GM19468 (cell line): ENCODE results near the gene FAF1.

Experiments
- ATAC-seq: cut with Tn5 transposase; IDR thresholded peaks from one replicate; pipeline ENCODE4 v1.9.1; 2021; ENCODE audit warnings: mild to moderate bottlenecking, moderate library complexity, moderate number of reproducible peaks; ENCODE audit not compliant: unreplicated experiment; ENCODE audit errors: extremely low read depth

FAF1 gene

GRCh38 chr1:50978852-50979781 lies 19.1 kb upstream of the FAF1 start:
- no peak for ATAC-seq

DNA sequence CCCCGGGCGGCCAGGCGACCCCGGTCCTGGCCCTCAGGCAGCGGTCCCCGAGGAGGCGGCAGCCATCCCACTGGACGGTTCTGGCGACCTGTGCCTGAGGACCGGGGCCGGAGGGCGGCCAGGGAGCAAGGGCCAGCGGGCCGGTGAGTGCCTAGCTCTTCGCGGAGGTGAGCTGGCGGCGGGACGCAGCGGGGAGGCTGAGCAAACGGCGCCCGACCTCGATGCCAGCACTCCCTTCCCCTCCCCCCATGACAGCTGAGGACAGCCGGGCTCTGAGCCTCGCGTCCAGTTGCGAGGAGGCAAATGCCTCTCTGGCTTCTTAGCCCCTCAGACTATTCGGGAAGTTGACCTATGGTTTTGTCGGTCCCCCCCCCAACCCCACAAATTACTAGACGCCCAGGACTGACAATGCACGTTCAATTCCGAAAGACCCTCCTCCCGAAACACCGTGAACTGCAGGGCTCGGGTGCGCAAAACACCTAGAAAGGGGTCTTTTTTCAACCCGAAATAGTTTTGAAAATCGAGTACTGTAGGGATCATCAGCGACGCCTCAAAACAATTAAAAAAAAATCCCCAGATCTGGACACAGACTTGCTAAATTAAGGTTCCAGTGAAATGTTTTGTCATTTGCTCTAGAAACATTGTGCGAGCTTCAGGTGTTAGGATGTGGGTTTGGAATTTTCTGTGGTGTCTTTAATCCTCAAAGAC lies 18.2 kb upstream of the FAF1 start:
- peak; percentile 13 for ATAC-seq

DNA sequence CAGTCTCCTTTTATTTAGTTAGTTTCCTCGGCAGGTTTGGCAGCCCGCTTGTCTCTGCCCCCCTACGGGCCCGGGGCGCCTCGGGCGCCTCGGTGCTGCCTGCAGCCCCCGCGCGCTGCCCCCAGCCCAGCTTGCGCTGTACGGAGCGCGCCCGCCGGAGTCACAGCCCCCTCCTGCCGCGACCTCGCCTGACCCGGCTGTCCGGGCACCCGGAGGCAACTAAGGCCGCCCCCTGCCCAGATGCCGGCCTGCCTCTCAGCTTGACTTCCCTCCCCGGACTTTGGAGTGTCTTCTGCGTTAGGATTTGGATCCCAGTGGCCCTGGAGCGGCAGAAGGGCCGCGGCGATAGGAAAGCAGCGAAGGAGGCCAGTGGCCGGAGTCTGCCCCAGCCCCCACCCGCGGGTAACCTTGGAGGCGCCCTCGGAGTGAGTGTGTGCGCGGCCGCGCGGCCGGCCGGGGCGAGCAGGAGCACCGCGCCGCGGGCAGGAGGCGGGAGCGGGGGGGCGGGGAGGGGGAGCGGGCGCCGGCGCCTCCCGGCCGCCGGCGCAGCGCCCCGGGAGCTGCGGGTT lies 17.6 kb upstream of the FAF1 start:
- peak; percentile 12 for ATAC-seq

GRCh38 chr1:50976890-50977574 lies 17.0 kb upstream of the FAF1 start:
- ATAC-seq, result no peak

DNA sequence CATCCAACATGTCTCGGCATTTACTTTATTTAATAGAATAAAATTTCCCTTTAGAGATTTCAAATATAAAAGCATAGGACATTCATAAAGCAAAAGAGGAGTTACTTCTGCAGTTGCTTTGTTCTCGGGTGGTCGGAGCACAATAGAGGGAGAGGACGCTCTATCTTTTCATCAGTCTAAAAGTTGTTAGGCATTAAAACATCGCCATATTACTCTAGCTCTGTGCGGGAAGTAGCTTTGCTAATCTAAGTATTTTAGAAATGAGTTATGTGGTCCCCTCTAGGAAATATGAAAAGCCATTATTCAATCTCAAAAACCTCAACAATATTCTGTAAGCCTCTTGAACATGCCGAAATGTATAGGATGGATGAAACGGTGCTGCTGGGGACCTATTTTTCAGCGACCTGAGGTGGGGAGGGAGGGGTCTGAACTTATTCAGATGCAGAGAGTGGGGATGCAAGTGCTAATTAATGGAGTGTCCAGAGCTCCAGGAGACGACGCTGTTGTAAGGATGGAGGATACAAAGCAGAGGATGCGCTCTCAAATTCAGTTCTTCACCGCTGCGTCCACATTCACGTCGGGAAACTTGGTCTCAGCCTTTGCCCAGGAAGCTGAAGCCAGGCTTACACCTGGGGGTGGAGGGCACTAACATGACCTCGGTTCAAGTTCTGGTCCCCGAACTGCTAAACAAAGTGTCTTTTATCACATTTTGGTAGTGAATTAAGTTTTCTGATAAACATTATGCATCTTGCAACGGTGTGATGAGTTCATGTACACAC lies 16.2 kb upstream of the FAF1 start:
- no peak for ATAC-seq

GRCh38 chr1:50975436-50975835 lies 15.4 kb upstream of the FAF1 start:
- ATAC-seq, result no peak

DNA sequence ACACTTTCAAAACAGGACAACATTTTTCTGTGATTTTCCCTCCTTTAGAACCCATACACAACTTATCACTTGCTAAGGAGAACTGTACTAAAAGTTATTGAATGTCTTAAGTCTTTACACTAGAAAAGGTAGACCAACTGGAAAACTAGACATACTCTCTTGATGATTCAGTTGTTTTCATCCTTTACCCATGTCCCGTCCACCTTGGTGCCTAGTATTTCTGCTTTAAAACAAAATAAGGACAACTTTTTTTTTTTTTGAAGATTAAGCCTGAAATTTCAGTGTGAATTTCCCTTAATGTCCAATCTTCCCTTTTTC lies 14.5 kb upstream of the FAF1 start:
- no peak for ATAC-seq

- no peak for ATAC-seq
Observed at GRCh38 chr1:50973875-50974617, 14.0 kb upstream of the FAF1 start.

DNA sequence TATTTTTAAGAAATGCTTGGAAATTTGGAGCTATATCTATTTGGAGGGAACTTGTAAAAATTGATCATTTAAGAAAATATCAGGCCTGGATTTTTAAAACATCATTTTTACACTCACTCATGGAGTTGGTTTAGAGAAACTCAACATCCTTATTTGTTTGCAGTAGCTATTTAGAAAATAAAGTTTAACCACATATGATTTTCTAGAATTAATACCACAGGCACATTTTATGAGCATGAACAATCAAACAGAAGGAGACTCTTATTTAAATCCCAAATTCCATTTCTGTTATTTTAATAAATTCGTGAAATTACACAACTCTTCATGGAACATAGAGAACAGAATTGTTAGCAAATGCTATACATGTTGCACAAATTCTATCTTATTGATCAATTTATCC lies 13.2 kb upstream of the FAF1 start:
- no peak for ATAC-seq

DNA sequence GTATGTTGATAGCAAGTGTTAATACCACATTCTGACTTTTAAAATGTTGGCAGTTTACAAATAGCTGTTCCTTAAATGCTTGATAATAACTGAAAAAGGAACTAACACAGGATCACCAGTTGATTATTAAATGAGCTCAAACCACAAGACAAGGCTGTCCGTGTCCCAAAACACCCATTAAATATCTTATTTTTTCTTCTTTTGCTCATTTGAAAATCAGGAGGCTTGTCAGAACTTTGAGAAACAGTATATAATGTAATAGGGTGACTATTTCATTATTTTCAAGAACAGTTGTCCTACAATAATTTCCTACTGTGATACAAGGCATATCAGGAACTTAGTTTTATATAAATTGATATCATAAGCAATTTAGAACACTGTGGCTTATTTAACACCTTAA lies 12.7 kb upstream of the FAF1 start:
- no peak for ATAC-seq

DNA sequence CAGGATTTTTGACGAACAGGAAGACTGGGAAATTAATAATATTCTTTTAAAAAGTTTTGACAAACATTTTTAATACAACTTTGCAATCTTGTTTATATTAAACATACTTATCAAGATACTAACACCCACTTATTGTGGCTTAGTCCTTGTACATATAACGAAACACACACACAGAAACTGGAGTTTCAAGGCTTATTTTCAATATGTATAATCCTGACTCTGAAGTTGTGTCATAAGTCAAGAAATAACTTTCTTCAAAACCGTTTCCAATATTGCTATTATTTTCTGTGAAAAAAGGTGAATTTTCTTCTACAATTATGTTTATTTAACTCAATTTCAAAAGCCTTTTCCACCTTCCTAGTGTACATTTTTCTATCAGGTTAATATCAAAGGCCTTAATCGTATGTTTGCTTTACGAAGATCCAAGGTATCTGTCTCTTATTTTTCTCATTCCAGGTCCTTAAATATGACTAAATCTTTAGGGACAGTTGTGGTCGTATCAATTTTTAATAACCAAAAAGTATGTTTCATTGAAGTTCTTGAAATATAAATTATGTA lies 11.8 kb upstream of the FAF1 start:
- ATAC-seq, result no peak

- no peak for ATAC-seq
Observed at GRCh38 chr1:50970931-50971582, 11.0 kb upstream of the FAF1 start.

DNA sequence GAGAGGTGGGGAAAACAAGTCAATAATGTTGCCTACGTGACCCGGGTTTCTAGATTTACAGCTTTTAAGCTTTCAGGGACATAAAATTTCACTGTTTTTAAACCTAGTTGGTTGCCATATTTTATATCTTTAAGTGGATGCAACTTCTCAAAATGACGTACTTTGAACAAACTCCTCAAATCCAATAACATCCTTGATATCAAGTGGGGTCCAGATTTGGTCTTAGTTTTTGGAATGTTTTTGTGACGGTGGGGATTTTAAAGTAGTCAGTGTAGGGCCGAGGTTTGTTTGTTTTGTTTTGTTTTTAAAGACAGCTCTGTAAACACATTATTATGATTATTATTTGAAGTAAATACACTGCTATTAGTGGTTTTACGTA lies 10.4 kb upstream of the FAF1 start:
- ATAC-seq, result no peak

GRCh38 chr1:50969611-50970508 lies 9.8 kb upstream of the FAF1 start, which contains the start of gene CDKN2C:
CDKN2C (plus strand) TSS chr1:50970245; CDS start chr1:50970369, 124 bp downstream.
- no peak for ATAC-seq

DNA sequence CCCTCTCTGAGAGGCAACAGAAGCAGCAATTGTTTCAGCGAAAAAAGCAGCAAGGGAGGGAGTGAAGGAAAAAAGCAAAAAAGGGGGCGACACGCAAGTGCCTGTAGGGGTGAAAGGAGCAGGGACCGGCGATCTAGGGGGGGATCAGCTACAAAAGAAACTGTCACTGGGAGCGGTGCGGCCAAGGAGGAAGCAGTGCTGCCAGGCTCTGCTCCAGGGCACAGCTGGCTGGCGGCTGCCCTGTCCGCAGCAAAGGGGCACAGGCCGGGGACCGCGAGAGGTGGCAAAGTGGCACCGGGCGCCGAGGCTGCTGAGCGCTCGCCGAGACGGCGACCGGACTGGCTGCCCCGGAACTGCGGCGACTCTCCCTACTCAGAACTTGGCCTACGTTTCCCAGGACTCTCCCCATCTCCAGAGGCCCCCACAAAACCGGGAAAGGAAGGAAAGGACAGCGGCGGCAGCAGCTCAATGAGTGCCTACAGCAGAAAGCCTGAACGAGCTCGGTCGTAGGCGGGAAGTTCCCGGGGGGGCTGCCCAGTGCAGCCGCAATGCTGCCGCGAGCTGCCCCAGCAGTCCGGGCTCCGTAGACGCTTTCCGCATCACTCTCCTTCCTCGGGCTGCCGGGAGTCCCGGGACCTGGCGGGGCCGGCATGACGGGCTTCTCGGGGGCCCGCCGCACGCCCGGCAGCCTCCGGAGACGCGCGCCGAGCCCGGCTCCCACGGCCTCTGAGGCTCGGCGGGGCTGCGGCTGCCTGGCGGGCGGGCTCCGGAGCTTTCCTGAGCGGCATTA lies 8.9 kb upstream of the FAF1 start:
- ATAC-seq, result no peak

DNA sequence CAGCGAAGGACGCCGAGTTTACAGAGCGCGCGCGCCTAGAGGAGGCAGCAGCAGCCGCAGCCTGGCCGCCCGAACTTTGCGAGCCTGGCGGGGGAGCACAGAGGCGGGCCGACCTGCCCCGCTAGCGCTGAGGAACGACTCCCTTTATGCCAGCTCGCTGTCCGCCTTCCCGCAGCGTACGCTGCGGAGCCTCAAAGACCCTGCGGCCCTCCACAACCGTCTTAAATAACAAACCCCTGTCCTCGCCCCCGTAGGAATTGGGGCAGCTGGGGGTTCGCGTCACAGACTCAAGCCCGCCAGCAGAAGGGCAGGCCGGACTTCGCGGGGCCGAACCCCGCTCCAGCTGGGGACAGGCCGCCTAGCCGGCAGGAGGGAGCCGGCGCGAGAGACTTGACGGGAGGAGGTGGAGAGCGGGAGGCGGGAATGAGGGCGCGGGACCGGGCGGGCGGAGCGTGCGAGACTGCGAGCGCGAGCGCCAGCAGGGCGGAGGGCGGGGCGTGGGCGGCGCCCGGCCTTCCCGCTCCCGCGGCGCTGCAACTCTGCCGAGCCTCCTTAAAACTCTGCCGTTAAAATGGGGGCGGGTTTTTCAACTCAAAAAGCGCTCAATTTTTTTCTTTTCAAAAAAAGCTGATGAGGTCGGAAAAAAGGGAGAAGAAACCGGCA lies 8.2 kb upstream of the FAF1 start:
- peak; percentile 33 for ATAC-seq
